Epithelial cell of esophagus (primary cell): ENCODE measurements around the gene IRF1.

ENCODE experiments used
- DNase-seq: peaks from one replicate; pipeline ENCODE4 v3.0.0; 2010; ENCODE audit warnings: low read depth
- H3K4me3 ChIP-seq: 2 replicates; pipeline ENCODE4 v1.5.1; 2011; ENCODE audit warnings: mild to moderate bottlenecking, low read length, control low read depth
- CTCF ChIP-seq: IDR thresholded peaks from 2 replicates; pipeline ENCODE4 v1.5.1; 2011; ENCODE audit warnings: low read depth, mild to moderate bottlenecking, low read length, control low read depth, inconsistent platforms; ENCODE audit not compliant: insufficient read depth; ENCODE audit errors: missing control alignments

Gene IRF1

GRCh38 chr5:132500244-132500930 is 9.8 kb upstream of the IRF1 start:
- no peak for DNase-seq
- TF ChIP-seq CTCF = no peak
- no peak overlapping the region for H3K4me3 ChIP-seq

DNA sequence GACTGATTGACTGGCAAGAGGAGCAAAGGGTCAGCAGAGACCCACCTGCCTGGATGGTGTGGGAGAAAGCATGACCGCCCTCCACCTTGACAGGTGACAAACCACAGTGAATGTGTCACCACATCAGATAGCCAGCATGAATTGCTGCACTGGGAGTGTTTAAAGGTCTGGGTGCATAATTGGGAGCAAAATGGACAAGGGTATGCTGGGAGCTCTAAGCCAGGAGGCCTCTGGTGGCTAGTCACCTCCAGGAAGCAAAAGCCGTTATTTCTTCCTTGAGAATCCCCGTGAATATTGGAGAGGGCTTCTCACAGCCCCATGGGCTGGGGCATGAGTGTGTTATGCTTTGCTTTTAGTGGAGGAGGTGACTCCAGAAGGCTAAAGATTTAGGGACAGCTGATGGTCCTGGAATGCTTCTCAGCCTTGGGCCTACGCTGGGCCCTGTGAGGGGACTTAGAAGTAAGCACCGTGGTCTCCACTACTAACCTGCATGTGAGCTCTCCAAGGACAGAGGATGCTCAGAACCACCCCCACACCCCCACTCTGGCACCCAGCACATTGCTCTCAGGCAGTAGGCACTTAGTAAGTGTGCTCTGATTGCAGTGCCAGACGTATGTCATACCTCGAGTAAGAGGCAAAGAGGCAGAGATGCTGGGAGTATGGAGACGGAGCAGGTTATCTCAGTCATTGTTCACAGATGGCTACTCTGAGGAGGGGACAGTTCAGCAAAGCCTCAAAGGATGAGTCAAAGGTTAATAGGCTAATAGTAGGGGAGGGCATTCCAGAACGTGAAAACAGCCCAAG is 9.1 kb upstream of the IRF1 start:
- no peak for DNase-seq
- TF ChIP-seq CTCF = no peak
- H3K4me3 ChIP-seq = no peak overlapping the region

DNA sequence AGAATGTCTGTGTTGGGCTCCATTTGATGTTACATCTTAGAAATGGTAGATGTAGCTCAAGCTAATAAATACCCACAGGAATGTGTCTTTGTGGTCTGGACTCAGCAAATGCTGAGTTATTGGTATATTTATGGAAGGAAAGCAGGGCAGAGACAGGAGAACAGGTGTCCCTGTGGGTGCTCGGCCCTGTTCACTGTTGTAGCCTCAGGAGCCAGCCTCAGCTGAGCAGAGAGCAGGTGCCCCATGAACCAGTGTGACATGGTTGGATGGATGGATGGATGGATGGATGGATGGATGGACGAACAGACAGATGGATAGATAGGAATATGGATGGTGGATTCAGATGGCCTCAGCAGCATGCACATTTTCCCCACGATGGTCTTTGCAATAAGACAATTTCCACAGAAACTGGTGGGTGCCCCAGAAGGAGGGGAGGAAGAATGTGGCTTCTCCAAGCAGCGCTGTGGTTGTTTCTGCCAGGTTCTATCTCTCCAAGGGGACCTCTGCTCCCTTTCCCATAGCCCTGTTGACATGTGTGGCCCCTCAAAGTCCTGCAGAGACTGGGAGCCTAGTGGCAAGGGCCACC is 8.2 kb upstream of the IRF1 start:
- no peak for DNase-seq
- H3K4me3 ChIP-seq = no peak overlapping the region
- no peak for TF ChIP-seq CTCF

GRCh38 chr5:132498152-132498551 is 7.6 kb upstream of the IRF1 start:
- TF ChIP-seq CTCF = no peak
- H3K4me3 ChIP-seq = no peak overlapping the region
- peak; percentile 84 for DNase-seq

- no peak for TF ChIP-seq CTCF
- H3K4me3 ChIP-seq = no peak overlapping the region
- DNase-seq = peak; percentile 64
These were observed 7.0 kb upstream of the IRF1 start for GRCh38 chr5:132497488-132497997.

DNA sequence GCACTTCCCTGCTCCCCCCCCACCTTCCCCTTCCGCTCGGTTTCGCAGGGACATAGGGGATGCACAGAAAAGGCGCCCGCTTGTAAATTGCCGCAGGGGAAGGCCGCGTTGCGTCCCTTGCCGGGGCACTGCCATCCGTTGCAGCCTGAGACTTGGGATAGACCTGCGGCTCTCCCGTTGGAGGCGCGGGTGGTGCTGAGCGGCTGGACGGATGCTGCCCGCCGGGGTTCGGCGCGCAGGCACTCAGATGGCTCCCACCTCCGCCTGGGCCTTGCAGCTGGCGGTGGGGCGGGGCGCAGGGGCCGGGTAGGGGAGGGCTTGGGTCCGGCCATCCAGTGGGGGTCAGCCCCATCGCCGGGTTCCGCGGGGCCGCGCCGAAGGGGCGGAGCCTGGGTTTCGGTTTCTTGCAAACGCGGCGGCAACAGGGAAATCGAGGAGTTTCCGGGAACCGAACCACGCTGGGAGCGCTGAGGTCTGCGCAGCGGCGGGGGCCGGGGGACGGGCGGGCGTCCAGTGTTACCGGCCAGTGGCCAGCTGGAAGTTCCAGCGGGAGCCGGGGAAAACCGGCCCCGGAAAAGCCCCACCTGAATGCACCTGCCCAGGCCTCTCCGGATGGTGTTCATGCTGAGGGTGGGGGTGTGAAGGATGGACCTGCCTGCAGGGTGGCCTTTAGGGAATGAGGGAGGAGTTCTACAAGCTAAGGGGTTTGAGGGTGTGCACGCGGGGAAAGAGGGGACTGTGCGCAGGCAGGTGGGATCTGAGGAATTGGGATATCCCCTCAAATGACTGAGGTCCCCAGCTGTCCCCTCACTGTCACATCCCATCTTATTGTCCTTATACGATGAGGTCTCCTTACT is 6.3 kb upstream of the IRF1 start:
- H3K4me3 ChIP-seq = peak overlapping the region; percentile 65
- peak; percentile 29 for DNase-seq
- TF ChIP-seq CTCF = no peak
